ENCODE data around the gene PRRC2B.
"Not testable (repeated sequence)": the region's sequence is repeated elsewhere in the genome, so short reads cannot be mapped to it uniquely, and the experiment has no call there.

- TF ChIP-seq CTCF, POLR2A, POLR2AphosphoS5 (IDR thresholded peaks at IDR 0.05): not testable (repeated sequence)
Observed at GRCh38 chr9:131372599-131372973, 21.3 kb upstream of the PRRC2B start.

Data from prostate gland (tissue), 2 donors.